AG09309 (cell line): Measurements from ENCODE around the gene F3.

Source experiments
- DNase-seq: peaks from one replicate; pipeline ENCODE4 v3.0.0-alpha.2; 2010; ENCODE audit warnings: low read depth
- H3K4me3 ChIP-seq: 2 replicates; pipeline ENCODE4 v1.5.1; 2011; ENCODE audit warnings: mild to moderate bottlenecking, low read depth, low read length, moderate library complexity; ENCODE audit not compliant: control insufficient read depth
- TF ChIP-seq, protein P1 (sequence below): IDR thresholded peaks from 2 replicates; pipeline ENCODE4 v1.5.1; 2011; ENCODE audit warnings: mild to moderate bottlenecking, low read depth, low read length, inconsistent platforms; ENCODE audit not compliant: insufficient read depth, control insufficient read depth; ENCODE audit errors: missing control alignments

The F3 gene

DNA sequence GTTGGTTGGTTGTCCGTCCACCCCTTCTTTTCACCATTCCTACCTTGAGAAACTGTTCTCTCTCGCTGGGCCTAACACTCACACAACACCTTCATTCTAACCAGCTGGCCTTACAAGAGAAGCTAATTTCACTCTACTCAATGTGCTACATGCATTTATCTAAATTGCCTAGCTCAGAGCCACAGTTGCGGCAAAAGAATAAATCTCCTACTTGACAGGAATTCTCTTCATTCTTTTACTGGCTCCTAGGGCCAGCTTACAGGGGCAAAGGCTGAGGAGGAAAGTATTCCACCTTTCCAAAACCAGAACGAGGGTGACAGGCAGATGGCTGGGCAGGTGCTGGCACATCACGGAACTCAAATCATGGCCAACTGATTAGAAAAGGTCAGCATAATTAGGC lies 6.5 kb downstream of the F3 start:
- no peak for DNase-seq
- no peak overlapping the region for H3K4me3 ChIP-seq
- TF ChIP-seq, protein P1, sequence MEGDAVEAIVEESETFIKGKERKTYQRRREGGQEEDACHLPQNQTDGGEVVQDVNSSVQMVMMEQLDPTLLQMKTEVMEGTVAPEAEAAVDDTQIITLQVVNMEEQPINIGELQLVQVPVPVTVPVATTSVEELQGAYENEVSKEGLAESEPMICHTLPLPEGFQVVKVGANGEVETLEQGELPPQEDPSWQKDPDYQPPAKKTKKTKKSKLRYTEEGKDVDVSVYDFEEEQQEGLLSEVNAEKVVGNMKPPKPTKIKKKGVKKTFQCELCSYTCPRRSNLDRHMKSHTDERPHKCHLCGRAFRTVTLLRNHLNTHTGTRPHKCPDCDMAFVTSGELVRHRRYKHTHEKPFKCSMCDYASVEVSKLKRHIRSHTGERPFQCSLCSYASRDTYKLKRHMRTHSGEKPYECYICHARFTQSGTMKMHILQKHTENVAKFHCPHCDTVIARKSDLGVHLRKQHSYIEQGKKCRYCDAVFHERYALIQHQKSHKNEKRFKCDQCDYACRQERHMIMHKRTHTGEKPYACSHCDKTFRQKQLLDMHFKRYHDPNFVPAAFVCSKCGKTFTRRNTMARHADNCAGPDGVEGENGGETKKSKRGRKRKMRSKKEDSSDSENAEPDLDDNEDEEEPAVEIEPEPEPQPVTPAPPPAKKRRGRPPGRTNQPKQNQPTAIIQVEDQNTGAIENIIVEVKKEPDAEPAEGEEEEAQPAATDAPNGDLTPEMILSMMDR, result no peak

DNA sequence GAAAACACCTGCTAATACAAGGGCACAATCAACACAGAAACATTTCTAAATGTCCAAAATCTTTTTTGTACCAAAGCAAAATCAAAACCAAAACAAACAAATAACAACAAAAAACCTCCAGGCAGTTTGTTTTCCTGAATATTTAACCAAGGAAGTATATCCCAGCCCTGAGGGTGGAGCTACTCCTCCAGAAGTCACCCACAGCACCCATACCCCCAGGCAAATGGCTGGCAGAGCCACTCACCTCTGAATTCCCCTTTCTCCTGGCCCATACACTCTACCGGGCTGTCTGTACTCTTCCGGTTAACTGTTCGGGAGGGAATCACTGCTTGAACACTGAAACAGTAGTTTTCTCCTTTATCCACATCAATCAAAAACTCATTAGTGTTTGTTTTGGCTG lies 9.5 kb downstream of the F3 start:
- TF ChIP-seq, protein P1, result no peak
- no peak overlapping the region for H3K4me3 ChIP-seq
- DNase-seq, result no peak

DNA sequence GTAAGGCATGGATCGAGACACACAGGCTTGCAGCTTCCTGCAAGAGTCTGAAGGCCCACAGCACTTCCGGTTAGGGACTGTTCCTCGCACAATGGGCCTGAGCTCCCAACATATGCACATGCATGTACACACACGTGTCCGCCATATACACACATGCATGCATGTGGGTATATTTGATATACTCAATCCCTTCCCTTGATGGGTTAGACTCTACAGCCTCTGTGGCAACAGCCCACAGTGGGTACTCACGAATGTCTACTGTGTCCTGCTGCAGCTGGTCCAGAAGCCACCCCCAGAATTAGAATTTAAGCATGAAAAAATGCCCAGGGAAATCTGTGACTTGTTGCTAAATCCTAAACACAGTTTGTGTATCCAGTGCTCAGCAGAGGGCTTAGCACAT lies 9.9 kb downstream of the F3 start:
- H3K4me3 ChIP-seq, result no peak overlapping the region
- TF ChIP-seq, protein P1, result no peak
- DNase-seq, result no peak

DNA sequence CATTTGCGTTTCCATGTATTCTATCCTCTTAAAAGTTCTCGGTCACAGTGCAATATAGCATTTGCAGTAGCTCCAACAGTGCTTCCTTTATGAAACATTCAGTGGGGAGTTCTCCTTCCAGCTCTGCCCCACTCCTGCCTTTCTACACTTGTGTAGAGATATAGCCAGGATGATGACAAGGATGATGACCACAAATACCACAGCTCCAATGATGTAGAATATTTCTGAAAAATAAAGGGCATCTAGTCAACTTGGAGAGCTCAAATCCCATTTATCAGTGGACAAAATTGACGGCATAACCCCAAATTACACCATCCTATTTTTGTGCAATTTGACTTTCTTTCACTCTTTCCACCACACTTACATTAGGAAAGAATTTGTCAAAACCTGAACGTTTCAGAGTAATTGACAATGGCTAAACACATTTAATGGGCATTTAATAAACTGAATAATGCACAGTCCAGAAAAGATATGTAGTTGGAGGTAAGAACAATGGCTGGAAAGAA lies 11.1 kb downstream of the F3 start:
- no peak for DNase-seq
- no peak overlapping the region for H3K4me3 ChIP-seq
- TF ChIP-seq, protein P1, result no peak

DNA sequence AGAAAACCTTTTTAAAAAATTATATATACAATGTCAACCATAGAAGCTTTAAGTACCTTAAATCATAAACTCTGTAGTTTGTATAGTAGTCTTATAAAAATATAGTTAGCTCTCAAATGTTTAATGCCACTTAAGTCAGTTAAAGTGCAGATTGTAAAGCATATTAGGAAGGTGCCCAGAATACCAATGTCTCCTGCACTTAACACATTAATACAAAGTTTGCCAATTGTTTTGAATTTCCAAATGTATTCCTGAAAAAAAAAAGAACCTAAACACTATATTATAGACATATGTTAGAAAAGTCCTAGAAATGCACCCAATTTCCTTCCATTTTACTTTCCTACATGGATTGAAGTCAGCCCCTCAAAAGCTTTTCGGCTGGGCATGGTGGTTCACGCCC lies 12.1 kb downstream of the F3 start:
- DNase-seq, result no peak
- no peak overlapping the region for H3K4me3 ChIP-seq
- TF ChIP-seq, protein P1, result no peak

DNA sequence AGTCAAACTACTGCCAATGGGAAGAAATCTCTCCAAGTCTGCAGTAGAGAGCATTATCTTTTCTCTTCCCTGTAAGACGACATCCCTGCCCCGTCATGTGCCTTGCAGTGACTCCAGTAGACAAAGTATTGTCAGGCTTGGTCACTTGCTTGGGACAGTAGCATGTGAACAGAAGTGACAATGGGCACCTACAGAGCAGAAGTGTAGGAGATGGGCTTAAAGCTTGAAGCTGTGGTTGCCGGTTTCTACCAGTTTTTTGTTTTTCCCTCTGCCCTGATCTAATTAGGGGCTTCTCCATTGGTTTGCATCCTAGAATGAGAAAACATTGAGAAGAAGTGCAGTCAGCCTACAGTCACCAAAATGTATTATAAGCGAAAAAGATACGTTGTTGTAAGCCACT lies 12.7 kb downstream of the F3 start:
- TF ChIP-seq, protein P1, result no peak
- no peak for DNase-seq
- no peak overlapping the region for H3K4me3 ChIP-seq

DNA sequence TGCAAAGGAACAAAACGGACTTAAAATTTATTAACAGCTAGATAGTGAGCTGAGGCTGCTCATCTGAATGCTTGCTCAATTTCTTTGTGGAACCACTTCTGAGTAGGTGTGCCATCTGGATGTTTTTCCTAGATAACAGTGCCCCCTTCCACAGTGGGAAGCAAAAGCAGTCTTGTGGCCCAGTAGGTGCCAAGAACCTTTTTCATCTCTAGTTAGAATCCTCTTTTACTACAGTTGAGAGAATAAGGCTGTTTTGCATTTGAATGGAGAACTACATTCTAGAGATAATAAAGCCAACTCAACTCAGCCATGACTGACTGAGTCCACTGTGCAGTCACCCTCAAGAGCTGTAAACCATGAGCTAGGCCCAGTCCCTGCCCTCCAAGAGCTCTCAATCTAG lies 13.3 kb downstream of the F3 start:
- TF ChIP-seq, protein P1, result no peak
- no peak for DNase-seq
- no peak overlapping the region for H3K4me3 ChIP-seq
